GM06990 (cell line): ENCODE measurements around the gene CDH18.

Source experiments
- DNase-seq: peaks from one replicate; pipeline ENCODE4 v3.0.0-alpha.2; 2011; ENCODE audit not compliant: insufficient read length; ENCODE audit errors: extremely low read depth
- H3K27me3 ChIP-seq: replicated peaks from 2 replicates; pipeline ENCODE4 v1.6.0; 2011; ENCODE audit warnings: low read length; ENCODE audit not compliant: control insufficient read depth, insufficient read depth
- H3K36me3 ChIP-seq: 2 replicates; pipeline ENCODE4 v1.5.1; 2011; ENCODE audit warnings: low read length; ENCODE audit not compliant: control insufficient read depth, insufficient read depth
- H3K4me3 ChIP-seq: replicated peaks from 2 replicates; pipeline ENCODE4 v1.5.1; 2011; ENCODE audit warnings: low read depth, mild to moderate bottlenecking, control low read depth, low read length
- TF ChIP-seq, protein P1 (sequence below): IDR thresholded peaks from 2 replicates; pipeline ENCODE4 v1.5.1; 2011; ENCODE audit warnings: low read length, control low read depth, mild to moderate bottlenecking, inconsistent platforms; ENCODE audit not compliant: insufficient read depth, poor library complexity, severe bottlenecking

CDH18 gene

DNA sequence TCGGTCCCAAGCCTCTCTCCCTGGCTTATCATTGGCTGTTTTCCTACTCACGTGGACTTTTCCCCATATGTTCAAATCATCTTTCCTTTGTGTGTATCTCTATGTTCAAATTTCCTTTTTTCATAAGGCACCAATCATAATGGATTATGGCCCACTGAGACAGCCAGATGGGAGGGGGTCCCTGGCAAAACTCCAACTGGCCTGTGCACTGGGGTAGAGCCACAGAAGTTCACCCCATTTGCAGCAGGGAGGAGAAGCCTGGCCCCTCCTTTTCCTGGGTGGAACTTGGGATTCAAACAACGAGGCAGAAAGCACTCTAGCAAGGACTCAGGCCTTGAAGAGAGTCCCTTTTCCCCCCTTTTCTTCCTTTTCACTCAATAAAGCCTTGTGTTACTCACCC, 362.4 kb downstream of the CDH18 start:
- no peak overlapping the region for H3K4me3 ChIP-seq
- no peaks in the 10 kb centered on the region for H3K27me3 ChIP-seq
- no peak for DNase-seq
- H3K36me3 ChIP-seq: no peaks in the 10 kb centered on the region
- TF ChIP-seq, protein P1, sequence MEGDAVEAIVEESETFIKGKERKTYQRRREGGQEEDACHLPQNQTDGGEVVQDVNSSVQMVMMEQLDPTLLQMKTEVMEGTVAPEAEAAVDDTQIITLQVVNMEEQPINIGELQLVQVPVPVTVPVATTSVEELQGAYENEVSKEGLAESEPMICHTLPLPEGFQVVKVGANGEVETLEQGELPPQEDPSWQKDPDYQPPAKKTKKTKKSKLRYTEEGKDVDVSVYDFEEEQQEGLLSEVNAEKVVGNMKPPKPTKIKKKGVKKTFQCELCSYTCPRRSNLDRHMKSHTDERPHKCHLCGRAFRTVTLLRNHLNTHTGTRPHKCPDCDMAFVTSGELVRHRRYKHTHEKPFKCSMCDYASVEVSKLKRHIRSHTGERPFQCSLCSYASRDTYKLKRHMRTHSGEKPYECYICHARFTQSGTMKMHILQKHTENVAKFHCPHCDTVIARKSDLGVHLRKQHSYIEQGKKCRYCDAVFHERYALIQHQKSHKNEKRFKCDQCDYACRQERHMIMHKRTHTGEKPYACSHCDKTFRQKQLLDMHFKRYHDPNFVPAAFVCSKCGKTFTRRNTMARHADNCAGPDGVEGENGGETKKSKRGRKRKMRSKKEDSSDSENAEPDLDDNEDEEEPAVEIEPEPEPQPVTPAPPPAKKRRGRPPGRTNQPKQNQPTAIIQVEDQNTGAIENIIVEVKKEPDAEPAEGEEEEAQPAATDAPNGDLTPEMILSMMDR: no peak

DNA sequence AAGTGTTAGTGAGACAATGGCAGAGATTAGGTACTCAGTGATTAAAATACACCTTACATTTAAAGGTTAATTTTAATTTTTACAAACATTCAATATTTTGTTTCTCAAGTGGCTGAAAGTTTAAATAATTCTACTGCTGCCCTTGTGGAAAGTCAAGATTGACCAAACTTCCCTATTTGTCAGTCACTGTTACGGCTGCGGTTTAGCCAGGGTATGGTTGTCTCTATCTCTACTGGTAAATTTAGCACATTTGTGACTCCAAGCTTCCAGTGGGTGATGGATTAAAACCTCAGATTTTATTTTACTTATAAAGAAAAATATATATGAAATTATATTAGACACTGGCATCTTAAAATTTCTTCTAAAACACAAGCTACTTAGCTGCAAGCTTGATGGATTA, 368.4 kb downstream of the CDH18 start:
- no peak for DNase-seq
- TF ChIP-seq, protein P1: no peak
- Histone ChIP-seq H3K27me3 (no peaks in the 10 kb centered on the region), H3K36me3 (no peaks in the 10 kb centered on the region), H3K4me3 (no peak overlapping the region)

DNA sequence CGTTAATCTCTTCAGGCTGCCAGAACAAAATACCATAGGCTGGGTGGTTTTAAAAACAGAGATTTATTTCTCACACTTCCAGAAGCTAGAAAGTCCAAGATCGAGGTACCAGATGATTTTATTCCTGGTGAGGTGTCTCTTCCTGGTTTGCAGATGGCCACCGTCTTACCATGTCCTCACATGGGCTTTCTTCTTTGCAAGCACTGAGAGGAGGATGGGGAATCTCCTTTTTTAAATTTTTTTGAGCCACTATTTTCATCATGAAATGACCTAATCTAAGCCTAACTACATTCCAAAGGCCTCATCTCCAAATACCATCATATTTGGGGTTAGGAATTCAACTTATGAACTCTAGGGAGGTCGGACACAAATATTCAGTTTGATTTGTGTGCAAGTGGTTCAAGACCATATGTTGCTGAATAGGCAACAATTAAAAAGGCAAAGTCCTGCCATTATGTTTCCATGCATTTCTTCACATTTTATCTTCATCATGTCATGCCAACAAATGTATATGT, 371.2 kb downstream of the CDH18 start:
- TF ChIP-seq, protein P1: no peak
- no peaks in the 10 kb centered on the region for H3K27me3 ChIP-seq
- no peak for DNase-seq
- H3K36me3 ChIP-seq: no peaks in the 10 kb centered on the region
- no peak overlapping the region for H3K4me3 ChIP-seq

DNA sequence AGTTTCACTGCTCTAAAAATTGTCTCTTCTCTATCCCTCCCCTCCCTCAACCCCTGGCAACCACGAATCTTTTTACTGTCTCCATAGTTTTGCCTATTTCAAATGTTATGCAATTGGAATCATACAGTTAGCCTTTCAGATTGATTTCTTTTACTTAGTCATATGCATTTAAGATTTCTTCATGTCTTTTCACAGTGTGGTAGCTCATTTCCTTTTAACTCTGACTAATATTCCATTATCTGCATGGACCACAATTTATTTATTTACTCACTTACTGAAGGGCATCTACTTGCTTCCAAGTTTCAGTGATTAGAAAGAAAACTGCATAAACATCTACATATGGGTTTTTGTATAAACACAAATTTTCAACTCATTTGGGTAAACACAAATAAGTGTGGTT, 372.3 kb downstream of the CDH18 start:
- no peak overlapping the region for H3K4me3 ChIP-seq
- no peaks in the 10 kb centered on the region for H3K36me3 ChIP-seq
- DNase-seq: no peak
- no peaks in the 10 kb centered on the region for H3K27me3 ChIP-seq
- TF ChIP-seq, protein P1: no peak

DNA sequence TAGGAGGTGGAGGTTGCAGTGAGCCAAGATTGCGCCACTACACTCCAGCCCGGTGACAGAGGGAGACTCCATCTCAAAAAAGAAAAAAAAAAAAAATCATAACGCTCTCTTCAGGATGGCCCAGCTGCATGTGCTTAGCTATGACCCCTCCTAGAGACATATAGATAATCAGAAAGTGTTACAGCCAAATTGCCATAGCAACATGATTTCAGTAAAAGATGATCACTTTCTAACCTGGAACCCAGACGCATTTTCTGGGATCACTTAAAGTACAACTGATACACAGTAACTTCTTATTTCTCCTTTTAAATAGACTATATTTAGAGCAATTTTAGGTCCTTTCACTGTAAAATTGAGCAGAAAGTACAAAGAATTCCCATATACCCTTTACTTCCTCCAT, 372.9 kb downstream of the CDH18 start:
- DNase-seq: no peak
- TF ChIP-seq, protein P1: no peak
- no peak overlapping the region for H3K4me3 ChIP-seq
- H3K27me3 ChIP-seq: no peaks in the 10 kb centered on the region
- H3K36me3 ChIP-seq: no peaks in the 10 kb centered on the region

DNA sequence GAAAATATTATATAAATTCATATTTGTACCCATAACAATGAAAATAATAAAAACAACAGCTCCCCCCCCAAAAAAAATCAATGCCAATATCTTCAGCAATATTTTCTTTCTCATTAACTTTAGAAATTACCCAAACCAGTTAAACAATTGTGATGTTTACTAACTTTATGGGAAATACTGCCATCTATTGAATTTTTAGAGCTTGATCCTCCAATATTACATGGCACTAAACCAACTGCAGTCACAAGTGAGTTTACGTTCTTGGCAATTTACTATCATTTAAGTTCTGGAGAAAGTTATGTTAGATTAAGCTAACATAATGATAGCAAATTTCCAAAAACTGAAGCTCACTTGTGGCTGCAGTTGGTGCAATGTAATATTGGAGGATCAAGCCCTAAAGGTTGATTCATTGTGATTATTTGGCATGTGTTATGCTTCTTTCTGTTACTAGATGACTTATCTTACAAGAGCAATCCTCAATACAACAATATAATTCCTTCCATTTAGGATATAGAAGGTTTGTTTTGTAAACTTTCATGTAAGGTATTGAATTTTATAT, 379.5 kb downstream of the CDH18 start:
- DNase-seq: no peak
- TF ChIP-seq, protein P1: no peak
- Histone ChIP-seq H3K27me3 (no peaks in the 10 kb centered on the region), H3K36me3 (no peaks in the 10 kb centered on the region), H3K4me3 (no peak overlapping the region)
